ENCODE measurements around the gene GALNT12. TPM values are rescaled to one million over a fixed set of nuclear protein-coding genes. Genes with fewer than 3 reads are reported as not detected.

The GALNT12 gene
- total RNA-seq, 1 donor from 2014 or later: 1.7 TPM

DNA sequence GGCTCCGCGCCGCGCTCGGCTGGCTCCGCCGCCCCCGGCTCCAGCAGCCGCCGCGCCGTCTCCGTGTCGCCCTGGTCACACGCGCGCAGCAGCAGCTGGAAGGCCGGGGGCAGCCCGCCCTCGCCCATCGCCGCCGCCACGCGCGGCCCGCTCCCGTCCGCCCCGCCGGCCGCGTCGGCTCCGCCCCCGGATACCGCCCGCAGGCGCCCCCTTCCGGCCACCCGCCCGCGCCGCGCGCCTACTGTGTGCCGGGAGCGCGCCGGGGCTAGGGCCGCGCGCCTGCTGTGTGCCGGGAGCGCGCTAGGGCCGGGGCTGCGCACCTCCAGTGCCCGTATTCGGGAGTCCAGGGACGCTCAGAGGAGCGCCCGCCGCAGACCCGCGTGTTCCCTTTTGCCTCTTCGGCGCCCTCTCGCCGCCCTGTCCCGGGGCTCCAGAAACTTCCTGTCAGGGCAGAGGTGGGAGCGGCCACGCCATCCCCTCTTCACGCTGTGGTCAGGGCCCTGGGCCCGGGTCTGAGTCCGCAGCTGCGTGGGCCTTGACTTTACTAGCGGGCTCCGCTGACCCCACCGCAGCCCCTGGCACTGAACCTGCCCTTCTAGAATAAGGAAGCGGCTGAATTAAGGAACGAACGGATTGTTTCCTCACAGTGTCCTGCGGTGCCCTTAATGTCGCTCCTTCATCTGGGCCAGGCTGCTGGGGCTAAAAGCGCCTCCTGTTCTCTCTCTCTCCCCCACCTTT lies 10.9 kb upstream of the GALNT12 start, which contains the start of gene ANKS6:
TSS of gene ANKS6 (minus strand) at position 192 of the 738 bp plus-strand sequence. CDS start at position 128, 64 bp downstream.
- Histone ChIP-seq H4K20me1 (ENCODE audit: insufficient read depth, low read length) (peaks cover 25% of the 10 kb centered on the region), H3K79me2 (ENCODE audit: insufficient read depth, low read length) (peaks cover 15% of the 10 kb centered on the region), H3K9me3 (ENCODE audit: insufficient read depth, low read depth, low read length) (peaks cover 4% of the 10 kb centered on the region), H3K27ac (ENCODE audit: low read depth, low read length) (no peak within 1 kb of the TSS), H3K4me2 (ENCODE audit: low read length) (peak within 1 kb of the TSS; percentile 94), H3K27me3 (ENCODE audit: insufficient read depth, low read length) (no peaks in the 10 kb centered on the region), H3K4me3 (ENCODE audit: insufficient read depth, low read depth, low read length) (peak within 1 kb of the TSS; percentile 67), H3K9ac (ENCODE audit: low read length) (peak within 1 kb of the TSS; percentile 78), H2AFZ (ENCODE audit: low read depth, low read length) (peak within 1 kb of the TSS; percentile 99), H3K4me1 (ENCODE audit: insufficient read depth, low read length) (peaks cover under 1% of the 10 kb centered on the region), H3K36me3 (ENCODE audit: insufficient read depth, low read length) (no peaks in the 10 kb centered on the region)
- H3K4me3 Mint-ChIP-seq (ENCODE audit: unreplicated experiment): peak within 1 kb of the TSS; percentile 86
- H3K4me1 Mint-ChIP-seq (ENCODE audit: low read depth, unreplicated experiment): peaks cover 14% of the 10 kb centered on the region
- peaks cover 3% of the 10 kb centered on the region for H3K27me3 Mint-ChIP-seq (ENCODE audit: low read depth, unreplicated experiment)
- H3K9me3 Mint-ChIP-seq (ENCODE audit: unreplicated experiment): peaks cover 9% of the 10 kb centered on the region
- DNase-seq (ENCODE audit: low read depth) (peak; percentile 42), FAIRE-seq (no peak)
- peak; percentile 3 for TF ChIP-seq CTCF (IDR thresholded peaks at IDR 0.05; ENCODE audit: insufficient read depth, low read depth, low read length)
- no peak for TF ChIP-seq EZH2 (IDR thresholded peaks at IDR 0.05; ENCODE audit: insufficient read depth, low read length)
- H3K27ac Mint-ChIP-seq (ENCODE audit: unreplicated experiment): peak within 1 kb of the TSS; percentile 15
- peaks cover 4% of the 10 kb centered on the region for H3K36me3 Mint-ChIP-seq (ENCODE audit: low read depth, unreplicated experiment)

DNA sequence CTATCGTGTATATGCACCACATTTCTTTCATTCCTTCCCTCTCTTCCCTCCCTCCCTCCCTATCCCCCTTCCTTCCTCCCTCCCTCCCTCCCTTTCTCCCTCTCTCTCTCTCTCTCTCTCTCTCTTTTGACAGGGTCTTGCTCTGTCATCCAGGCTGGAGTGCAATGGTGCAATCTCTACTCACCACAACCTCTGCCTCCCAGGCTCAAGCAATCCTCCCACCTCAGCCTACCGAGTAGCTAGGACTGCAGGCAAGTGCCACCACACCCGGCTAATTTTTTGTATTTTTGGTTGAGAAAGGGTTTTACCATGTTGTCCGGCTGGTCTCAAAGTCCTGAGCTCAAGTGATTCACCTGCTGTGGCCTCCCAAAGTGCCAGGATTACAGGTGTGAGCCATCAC lies 10.0 kb upstream of the GALNT12 start:
- H3K9me3 ChIP-seq (ENCODE audit: insufficient read depth, low read depth, low read length): peaks cover 4% of the 10 kb centered on the region
- no peak overlapping the region for H3K4me3 Mint-ChIP-seq (ENCODE audit: unreplicated experiment)
- peaks cover 8% of the 10 kb centered on the region for H3K27me3 Mint-ChIP-seq (ENCODE audit: low read depth, unreplicated experiment)

More for the DNA sequence above, 10.0 kb upstream of the GALNT12 start:
- peaks cover 9% of the 10 kb centered on the region for H3K9me3 Mint-ChIP-seq (ENCODE audit: unreplicated experiment)
- no peak for DNase-seq (ENCODE audit: low read depth)
- TF ChIP-seq EZH2 (IDR thresholded peaks at IDR 0.05; ENCODE audit: insufficient read depth, low read length) (no peak), CTCF (IDR thresholded peaks at IDR 0.05; ENCODE audit: insufficient read depth, low read depth, low read length) (no peak)
- no peak overlapping the region for H3K9ac ChIP-seq (ENCODE audit: low read length)
- peaks cover 9% of the 10 kb centered on the region for H3K4me1 Mint-ChIP-seq (ENCODE audit: low read depth, unreplicated experiment)
- peaks cover 4% of the 10 kb centered on the region for H3K36me3 Mint-ChIP-seq (ENCODE audit: low read depth, unreplicated experiment)
- peaks cover 10% of the 10 kb centered on the region for H3K79me2 ChIP-seq (ENCODE audit: insufficient read depth, low read length)
- no peak overlapping the region for H3K4me3 ChIP-seq (ENCODE audit: insufficient read depth, low read depth, low read length)
- no peaks in the 10 kb centered on the region for H3K36me3 ChIP-seq (ENCODE audit: insufficient read depth, low read length)
- H3K27ac ChIP-seq (ENCODE audit: low read depth, low read length): no peak overlapping the region
- no peaks in the 10 kb centered on the region for H3K27me3 ChIP-seq (ENCODE audit: insufficient read depth, low read length)
- H3K27ac Mint-ChIP-seq (ENCODE audit: unreplicated experiment): no peak overlapping the region
- H4K20me1 ChIP-seq (ENCODE audit: insufficient read depth, low read length): peaks cover 18% of the 10 kb centered on the region
- H2AFZ ChIP-seq (ENCODE audit: low read depth, low read length): no peak overlapping the region
- no peak for FAIRE-seq
- H3K4me1 ChIP-seq (ENCODE audit: insufficient read depth, low read length): no peaks in the 10 kb centered on the region
- no peak overlapping the region for H3K4me2 ChIP-seq (ENCODE audit: low read length)
